ENCODE data around the gene DEXI.

DEXI gene

DNA sequence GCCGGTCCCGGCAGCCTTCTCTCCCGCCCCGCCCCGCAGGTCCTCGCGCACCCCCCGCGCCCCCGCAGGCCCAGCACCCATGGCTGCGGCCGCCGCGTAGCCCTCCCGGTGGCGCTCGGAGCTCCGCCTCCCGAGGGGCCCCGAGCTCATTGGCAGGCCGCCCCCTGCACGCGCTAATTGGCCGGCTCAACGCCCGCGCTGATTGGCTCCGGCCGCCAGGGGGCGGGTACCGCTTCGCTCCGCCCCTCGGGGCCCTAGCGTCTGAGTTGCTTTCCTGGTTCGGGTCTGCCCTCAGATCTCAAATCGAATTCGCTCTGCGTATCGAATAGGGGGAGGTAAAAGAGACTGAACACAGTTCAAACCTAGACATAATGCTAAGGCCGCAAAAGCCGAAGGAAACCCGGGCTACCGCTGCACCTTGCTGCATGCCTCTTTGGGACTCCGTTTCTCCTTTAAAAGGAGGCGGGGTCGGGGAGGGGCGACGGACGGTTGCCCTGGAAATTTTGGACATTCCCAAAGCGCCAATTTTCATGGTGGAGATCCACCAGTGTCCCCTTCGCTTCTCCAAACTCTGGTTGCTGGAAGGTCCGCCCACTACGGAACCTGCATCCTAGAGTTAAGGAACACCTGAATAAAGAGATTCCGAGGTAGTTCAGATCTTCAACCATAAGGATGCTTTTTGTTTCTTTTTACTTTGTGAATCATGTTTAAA, at the start of gene DEXI:
TSS of gene DEXI (minus strand) at position 117 of the 712 bp plus-strand sequence. CDS start 463 bp downstream, outside the sequence.
- peak; percentile 94 for DNase-seq (ENCODE audit: low read depth)

GRCh38 chr16:10990378-10990777, 48.1 kb upstream of the DEXI start:
- DNase-seq (ENCODE audit: low read depth), result no peak

- DNase-seq (ENCODE audit: low read depth), result no peak
Observed at GRCh38 chr16:10989559-10989958, 47.3 kb upstream of the DEXI start.

DNA sequence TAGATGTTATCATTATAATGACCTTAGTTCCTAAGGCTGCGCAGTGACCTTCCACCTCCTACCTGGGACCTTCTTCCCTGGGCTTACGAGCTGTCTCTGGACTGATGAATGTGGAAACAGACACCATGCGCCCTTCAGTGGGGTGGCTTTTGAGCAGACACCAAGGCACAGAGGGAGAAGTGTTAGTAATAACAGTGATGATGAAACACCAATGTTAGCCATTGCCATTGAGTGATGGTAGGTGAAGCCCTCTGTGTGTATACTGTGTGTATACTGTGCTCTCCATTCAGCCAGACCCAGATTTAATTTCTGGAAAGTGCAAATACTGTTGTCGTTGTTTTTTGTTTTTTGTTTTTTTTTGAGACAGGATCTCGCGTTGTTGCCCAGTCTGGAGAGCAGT, 46.6 kb upstream of the DEXI start:
- DNase-seq (ENCODE audit: low read depth), result no peak

- DNase-seq (ENCODE audit: low read depth), result peak; percentile 47
Observed at GRCh38 chr16:10988164-10988803, 46.0 kb upstream of the DEXI start.

- no peak for DNase-seq (ENCODE audit: low read depth)
Observed at GRCh38 chr16:10987361-10988163, 45.3 kb upstream of the DEXI start.

GRCh38 chr16:10984509-10984908, 42.2 kb upstream of the DEXI start:
- no peak for DNase-seq (ENCODE audit: low read depth)

DNA sequence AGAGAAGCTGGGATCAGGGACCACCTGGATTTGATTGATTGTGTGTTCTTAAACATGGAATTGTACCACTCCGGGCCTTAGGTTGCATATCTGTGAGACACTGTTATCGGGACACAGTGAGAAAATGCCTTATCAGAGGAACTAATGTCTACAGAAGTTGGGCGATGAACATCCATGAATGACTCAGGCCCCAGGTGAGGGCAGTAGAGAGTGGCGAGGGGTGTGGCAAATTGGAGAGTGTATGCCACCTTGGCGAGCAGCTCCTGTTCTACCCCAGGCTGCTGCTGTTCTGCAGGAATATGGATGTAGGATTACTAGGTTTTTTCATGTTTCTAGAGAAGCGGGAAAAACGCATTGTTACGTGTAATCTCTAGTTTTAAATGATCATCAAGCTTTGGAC, 40.9 kb upstream of the DEXI start:
- no peak for DNase-seq (ENCODE audit: low read depth)

- DNase-seq (ENCODE audit: low read depth), result no peak
Observed at GRCh38 chr16:10982465-10983150, 40.3 kb upstream of the DEXI start.

DNA sequence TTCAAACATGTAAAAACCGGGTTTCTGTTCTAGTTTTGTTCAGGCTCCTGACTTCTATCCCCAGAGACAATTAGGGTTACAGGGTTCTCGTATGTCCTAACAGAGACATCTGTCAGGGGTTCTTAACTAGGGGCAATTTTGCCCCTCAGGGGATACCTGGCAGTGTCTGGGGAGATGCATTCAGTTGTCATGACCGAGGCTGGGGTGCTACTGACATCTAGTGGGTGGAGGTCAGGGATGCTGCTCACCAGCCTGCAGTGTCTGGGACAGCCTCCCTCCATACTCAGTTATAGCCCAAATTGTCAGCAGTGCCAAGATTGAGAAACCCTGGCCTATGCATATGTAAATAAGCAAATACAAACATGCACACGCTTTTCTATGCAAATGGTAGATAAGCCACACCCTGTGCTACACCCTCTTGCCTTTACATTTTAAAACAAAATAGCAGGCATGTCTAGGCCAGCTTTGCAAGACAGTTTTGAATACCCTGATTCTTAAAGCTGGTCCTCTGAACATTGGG, 39.5 kb upstream of the DEXI start:
- no peak for DNase-seq (ENCODE audit: low read depth)

GRCh38 chr16:10980813-10981212, 38.5 kb upstream of the DEXI start:
- DNase-seq (ENCODE audit: low read depth), result no peak

DNA sequence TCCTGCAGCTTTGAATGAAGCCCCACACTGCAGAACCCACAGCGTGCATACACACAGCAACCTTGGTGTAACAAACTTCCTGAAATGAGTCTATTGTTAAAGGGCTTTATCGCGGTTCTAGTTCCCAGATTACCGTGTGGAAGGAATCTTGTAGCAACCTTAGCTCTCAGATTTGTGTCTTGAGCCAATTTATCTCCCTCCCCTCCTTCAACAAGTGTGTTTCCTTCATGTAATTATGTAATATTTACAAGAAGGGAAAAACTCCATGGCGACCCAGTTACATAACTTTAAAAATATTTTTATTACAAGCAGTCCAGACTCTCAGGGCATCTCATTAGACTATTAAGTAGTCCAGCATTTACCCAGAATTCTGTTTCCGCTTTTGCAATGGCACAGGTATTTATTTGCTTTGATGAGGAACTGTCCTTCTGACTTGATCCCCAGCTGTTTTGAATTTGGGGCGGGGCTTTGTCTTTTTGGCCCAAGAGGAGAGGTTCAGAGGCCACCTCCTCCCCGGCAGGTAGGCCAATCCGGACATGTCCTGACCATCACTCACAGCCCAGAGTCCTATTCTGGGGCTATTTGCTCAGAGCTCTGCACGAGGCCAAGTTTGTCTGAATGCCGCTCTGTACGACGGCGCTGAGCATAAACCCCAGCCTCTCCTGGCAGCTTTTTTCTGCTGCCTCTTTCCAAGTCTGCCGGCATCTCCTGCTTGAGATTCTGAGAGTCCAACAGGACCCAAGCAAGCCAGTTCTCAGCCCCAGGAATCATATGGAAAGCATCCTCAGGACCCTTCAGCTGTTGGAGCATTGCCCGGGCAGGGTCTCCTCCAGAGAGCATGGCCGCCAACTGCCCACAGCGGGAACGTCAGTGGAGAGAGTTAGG, 37.7 kb upstream of the DEXI start:
- DNase-seq (ENCODE audit: low read depth), result no peak

- no peak for DNase-seq (ENCODE audit: low read depth)
Observed at GRCh38 chr16:10978871-10979446, 36.7 kb upstream of the DEXI start.

DNA sequence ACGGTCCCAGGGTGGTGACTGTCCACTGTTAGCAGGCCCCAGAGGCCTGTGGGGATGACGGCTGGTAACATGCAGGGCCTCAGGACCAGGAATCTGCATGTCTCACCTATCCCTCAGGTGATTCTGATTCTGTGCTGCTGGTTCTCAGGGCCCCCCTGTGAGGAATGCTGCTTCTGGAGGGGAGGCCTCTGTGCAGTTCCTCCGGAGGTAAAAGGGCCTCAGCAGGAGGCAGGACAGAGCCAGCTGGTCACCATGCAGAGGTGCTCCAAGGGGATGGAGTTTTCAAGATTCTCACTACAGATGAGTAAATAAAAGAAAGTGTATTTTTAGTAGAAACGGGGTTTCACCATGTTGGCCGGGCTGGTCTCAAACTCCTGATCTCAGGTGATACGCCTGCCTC, 35.9 kb upstream of the DEXI start:
- no peak for DNase-seq (ENCODE audit: low read depth)

GRCh38 chr16:10976634-10977033, 34.4 kb upstream of the DEXI start:
- DNase-seq (ENCODE audit: low read depth), result no peak

DNA sequence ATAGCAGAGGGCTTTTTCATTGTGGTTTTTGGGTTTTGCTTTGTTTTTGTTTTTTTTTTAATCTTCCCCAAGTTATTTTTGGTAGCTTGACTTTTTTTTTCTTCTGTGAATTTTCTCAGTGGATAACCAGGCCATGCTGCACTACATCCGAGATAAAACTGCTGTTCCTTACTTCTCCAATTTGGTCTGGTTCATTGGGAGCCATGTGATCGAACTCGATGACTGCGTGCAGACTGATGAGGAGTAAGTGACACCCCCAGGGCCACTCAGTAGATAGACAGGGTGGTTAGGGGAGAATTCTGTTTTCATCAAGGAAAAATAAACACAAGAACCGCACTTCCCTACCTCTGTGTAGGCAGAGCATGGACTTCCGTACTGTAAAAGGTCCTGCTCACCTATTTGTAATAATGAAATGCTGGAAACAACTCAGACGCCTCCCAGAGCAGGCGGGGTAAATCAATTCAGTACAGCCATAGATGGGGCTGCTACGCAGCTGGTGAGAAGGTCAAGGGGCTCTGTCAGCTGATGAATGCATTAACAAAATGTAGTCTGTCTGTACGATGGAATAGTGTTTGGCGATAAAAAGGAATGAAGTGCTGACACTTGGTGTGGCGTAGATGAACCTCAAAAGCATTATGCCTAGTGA, 30.7 kb upstream of the DEXI start:
- no peak for DNase-seq (ENCODE audit: low read depth)

- no peak for DNase-seq (ENCODE audit: low read depth)
Observed at GRCh38 chr16:10972108-10972818, 30.0 kb upstream of the DEXI start.

- DNase-seq (ENCODE audit: low read depth), result peak; percentile 26
Observed at GRCh38 chr16:10971560-10971961, 29.3 kb upstream of the DEXI start.

DNA sequence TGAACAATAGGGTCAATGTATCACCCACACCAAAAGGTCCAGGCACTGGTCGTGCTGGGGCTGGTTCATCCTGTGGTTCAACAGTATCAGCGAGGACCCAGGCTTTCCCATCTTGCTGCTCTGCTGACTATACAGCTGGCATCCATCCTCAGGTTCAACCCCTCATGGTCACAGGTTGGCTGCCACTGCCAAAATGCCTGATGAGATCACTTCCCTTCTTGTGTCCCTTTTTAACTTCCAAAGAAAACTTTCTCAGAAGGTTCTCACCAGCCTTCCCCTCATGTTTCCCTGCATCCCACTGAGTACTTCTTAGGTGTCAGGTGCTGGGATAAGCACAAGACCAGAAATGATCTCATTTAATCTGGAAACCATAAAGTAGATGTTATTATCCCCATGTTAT, 27.8 kb upstream of the DEXI start:
- DNase-seq (ENCODE audit: low read depth), result no peak

- no peak for DNase-seq (ENCODE audit: low read depth)
Observed at GRCh38 chr16:10969615-10970014, 27.3 kb upstream of the DEXI start.

Measured in stimulated activated CD4-positive, alpha-beta T cell treated with anti-CD3 and anti-CD28 coated beads, Interleukin-2, amount 100 ng/mL, for 4 hours (primary cell).